SHP77 treated with DMSO at 0.1 percent for 48 hours (cell line): ENCODE measurements around the gene NTM.
"Not testable (repeated sequence)": the region's sequence is repeated elsewhere in the genome, so short reads cannot be mapped to it uniquely, and the experiment has no call there.

Experiments used
- DNase-seq: peaks from one replicate; lab custom pipeline; 2025; lab: John Stamatoyannopoulos, UW

The NTM gene

DNA sequence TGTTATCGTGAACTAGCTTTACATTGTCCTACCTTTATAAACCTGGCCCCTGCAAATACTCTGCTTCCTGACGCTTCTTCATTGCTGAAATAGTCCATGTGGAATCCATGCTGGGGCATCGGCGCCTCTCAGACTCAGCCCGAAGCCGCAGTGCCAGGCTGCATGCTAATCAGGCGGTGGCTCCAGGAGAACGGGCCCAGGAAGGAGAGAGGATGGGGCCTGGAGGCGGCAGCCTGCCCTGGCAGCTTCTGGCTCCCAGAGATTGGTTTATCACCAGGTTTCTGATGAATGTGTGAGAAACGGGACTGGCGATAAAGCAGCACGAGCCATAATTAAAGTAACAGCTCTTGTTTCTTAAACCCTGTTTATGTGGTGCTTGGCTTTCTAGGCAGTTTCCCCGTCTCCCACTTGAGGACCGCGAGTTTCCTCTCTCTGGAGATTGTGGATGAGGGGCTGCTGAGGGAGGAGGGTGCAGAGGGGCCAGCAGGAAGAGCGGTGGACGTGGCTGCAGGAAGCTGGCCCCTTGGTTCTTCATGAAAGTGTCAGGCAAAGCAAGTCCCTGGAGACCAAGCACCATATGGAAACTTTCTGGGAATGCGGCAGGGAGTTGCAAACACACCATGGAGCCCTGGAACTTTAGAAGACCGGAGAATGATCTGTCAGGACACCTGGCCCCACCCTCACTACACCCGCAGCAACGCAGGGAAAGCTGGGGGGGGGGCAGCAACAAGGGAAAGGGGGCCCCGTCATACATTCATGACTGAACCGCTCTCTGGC is 93.4 kb downstream of the NTM start:
- no peak for DNase-seq

- no peak for DNase-seq
Measured at GRCh38 chr11:131464461-131464860, 94.0 kb downstream of the NTM start.

DNA sequence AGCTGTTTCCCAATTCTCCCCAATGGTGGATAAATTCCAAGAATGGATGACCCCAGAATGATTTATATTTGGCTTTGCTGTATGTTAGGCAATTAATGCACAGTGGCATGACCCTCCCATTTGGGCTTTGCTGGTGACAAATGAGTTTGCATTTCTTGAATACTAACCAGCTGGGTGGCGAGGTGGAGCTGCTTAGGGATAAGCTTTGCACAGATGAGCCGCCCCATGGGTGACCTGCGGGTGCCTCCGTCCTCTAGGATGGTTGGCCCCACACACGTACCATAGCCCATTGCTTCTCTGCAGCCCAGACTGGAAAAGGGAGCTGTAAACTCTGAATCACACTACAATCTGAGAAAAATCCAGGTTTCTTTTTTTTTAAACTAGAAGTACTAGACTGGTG is 94.6 kb downstream of the NTM start:
- no peak for DNase-seq

GRCh38 chr11:131465746-131466145 is 95.3 kb downstream of the NTM start:
- no peak for DNase-seq

- DNase-seq: no peak
Measured at GRCh38 chr11:131467645-131468394, 97.4 kb downstream of the NTM start.

DNA sequence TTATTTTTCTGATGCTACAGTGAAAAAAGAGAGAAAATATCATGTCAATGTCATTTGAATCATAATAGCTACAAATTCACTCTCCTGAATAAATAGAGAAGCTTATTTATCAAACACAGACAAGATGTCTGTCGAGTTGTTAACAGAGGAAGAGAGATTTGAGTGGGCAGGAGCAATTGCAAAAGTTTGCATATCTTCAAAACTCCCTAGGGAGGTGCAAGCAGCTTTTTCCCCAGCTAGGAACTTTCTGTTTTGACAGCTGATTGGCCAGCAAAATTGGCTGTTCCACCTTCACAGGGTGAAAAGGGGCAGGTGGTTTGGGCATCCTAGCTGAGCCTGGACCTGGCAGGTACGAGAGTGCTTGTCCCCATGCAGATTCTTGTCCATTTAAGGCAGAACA is 98.2 kb downstream of the NTM start:
- no peak for DNase-seq

DNA sequence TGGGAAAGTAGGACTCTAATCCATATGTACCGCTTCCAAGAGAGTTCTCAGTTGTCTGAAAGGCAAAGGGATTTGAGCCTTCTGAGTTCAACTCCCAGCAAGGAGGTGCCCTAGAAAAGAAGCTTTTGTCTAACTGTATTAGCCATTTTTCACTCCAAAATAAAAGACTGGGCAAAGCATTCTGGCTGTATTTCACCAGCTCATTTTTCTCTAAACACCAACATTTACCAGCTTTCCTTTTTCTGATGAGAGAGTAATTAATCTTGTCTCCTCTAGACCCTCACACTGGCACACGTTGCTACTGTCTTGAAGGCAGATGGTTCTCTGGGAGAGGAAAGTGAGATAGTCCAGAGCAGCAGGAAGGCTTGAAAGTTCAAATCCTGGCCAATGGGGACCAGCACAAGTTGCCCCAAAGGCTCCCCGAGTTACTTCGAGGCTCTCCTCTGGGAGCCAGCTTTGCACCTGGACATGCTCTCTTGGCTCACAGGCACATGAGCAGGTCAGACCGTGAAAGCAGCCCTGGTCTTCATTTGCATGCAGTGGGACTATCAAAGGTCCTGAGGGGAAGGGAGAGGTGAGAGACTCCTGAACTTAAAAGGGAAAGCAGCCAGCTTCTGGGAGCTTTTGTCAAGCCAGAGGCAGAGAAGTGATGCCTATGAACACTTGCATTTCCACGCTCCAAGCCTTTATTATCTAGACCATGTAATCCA is 100.0 kb downstream of the NTM start:
- no peak for DNase-seq

GRCh38 chr11:131471976-131472375 is 101.6 kb downstream of the NTM start:
- DNase-seq: no peak

- DNase-seq: no peak
Measured at GRCh38 chr11:131474947-131475346, 104.5 kb downstream of the NTM start.

GRCh38 chr11:131476266-131476665 is 105.9 kb downstream of the NTM start:
- DNase-seq: no peak

GRCh38 chr11:131478341-131478740 is 107.9 kb downstream of the NTM start:
- no peak for DNase-seq

- DNase-seq: no peak
Measured at GRCh38 chr11:131481303-131481702, 110.9 kb downstream of the NTM start.

- no peak for DNase-seq
Measured at GRCh38 chr11:131481971-131482370, 111.6 kb downstream of the NTM start.

DNA sequence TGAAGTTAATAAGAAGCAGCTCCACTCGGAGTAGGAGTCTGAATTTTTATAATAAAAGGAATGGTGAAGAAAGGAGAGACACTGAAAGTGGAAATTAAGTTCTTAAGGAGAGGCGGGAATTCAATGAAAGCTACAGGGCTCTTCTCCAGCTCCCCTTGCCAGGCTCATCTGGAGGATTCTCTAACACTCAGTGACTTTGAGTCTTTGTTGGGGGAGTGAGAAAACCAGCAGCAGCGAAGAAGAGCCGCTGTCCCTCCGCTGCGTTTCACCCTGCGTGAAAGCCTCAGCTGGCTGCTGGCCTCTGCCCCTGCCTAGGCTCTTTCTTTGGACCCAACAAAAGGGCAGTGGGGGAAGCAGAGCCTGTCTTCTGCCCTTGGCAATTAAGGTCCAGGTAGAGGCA is 113.0 kb downstream of the NTM start:
- DNase-seq: no peak

DNA sequence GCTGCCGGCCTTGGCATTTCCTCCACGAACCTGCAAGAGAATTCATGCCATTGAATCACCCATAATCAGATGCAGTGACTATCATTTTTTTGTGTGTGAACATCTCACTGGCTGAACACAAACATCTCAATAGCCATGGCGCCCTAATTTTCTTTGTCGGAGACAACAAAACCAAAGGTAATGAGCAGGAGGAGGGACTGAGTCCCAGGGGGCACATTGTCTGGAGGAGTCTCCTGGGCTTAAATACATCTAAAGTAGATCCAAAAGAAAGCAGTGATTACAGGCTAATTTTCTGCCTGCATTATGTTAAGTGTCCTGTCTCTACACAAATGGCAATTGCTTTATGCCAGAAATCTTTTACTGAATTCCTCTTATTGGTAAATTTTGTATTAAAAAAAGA is 113.5 kb downstream of the NTM start:
- no peak for DNase-seq

DNA sequence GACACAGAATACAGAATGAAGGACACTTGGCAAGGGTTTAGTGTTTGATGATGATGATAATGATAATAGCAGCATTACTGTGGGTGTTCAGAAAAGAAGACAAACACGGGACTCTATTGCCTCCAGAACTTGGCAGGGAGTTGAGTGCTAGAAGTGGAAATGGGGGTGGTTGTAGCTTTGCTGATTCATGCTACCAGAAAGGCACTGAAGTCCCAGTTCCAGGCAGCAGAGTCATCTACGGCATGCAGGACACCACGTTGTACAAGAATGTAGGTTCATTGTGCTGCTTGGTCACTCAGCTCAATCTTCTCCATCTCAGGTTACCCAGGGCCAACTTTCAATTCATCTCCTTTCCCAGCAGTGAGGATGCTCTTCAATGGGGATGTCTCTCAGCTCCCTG is 115.7 kb downstream of the NTM start:
- DNase-seq: no peak

DNA sequence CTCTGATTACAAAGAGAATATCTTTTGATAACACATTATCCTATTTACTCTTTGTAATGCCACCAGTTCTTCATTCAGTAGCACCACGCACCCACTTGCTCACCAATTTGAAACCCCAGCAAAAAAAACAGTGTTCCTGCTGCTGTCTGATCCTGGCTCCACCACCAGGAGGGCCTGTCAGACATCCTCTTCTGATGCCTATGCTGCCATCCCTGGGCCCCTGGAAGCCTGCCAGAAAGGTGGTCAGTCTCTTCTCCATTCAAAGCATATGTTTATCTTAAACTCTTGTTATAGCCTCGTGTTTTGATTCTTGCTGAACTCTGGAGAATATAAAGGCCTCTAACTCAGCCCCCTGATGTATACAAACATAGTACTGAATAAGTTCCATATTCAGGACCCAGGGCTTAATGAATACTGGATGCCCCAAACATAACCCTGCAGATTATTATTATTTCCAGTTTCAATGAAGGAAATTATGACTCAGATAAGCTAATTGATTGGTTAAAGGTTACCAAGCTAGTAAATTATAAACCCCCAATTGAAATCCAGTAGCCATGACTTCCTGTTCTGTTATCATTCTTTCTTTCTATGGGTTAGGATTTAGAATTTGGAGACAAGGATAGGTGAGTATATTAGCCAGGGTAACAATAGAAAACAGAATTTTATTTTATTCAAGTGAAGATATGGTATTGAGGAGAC is 116.7 kb downstream of the NTM start:
- no peak for DNase-seq

DNA sequence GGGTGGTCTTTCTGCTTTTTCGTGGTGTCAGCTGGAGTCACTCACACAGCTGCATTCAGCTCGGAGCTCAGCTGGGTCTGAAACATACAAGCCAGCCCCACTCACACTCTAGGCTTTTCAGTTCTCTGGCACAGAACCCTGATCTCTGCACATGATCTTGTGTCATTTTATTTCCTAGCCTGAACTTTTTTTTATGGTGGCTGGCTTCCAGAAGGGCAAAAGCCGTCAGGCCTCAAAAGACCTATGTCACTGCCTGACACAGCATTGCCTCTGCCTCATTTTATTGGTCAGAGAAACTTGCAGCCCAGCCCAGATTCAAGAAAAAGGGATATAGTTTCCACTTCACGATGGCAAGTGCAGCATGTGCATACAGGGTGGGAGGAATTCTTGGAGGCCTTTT is 117.8 kb downstream of the NTM start:
- no peak for DNase-seq

- no peak for DNase-seq
Measured at GRCh38 chr11:131491503-131491902, 121.1 kb downstream of the NTM start.

- DNase-seq: no peak
Measured at GRCh38 chr11:131495423-131495822, 125.0 kb downstream of the NTM start.

DNA sequence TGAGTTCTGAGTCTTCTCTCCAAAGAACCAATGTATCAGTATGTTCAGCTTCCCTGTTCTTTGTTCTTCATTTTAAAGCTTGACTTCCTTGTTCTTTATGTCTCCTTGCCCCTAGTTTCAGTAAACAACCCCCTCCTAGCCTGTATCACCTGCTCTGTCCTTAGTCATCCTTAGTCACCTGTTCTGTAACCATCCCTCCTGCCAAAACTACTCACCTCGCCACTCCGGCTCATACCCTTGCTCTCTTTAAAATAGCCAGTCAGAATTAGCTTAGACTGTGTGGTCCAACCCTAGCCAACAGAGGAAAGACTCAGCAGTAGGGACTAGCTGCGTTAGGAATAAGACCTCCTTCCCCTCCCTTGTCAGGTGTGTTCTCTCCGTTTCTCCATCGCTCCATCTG is 127.3 kb downstream of the NTM start:
- DNase-seq: not testable (repeated sequence)

DNA sequence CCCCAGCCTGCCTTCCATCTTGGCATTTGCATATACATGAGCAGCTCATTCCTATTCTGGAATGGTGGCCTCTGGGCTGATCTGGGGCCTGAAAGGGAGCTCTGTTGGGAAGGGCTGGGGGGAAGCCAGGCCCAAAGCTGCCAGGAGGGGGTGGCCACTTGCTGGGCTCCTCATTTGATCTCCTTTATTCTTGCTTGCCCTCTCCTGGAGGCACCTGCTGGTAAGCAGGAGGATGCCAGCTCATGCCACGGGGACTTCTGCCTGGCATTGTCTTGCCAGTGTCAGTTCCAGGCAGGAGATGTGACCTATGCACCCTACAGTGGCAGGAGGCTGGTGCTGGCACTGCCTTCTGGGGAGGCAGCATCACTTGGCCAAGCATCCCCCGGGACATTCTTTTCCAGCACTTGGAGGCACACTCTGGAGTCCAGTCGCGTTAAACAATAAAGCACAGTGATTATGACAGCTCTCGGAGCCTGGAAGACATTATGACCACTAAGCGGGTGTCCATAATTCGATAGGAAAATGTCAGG is 128.3 kb downstream of the NTM start:
- DNase-seq: no peak
